ENCODE results near the gene SEC24C. TPM values are rescaled to one million over a fixed set of nuclear protein-coding genes. Genes with fewer than 3 reads are reported as not detected.
A peak's percentile ranks its signal among the peaks of the same experiment; 100 is the strongest.
"Not testable (repeated sequence)": the region's sequence is repeated elsewhere in the genome, so short reads cannot be mapped to it uniquely, and the experiment has no call there.

Gene SEC24C
- total RNA-seq, 1 donor from 2014 or later = 67.6 TPM

DNA sequence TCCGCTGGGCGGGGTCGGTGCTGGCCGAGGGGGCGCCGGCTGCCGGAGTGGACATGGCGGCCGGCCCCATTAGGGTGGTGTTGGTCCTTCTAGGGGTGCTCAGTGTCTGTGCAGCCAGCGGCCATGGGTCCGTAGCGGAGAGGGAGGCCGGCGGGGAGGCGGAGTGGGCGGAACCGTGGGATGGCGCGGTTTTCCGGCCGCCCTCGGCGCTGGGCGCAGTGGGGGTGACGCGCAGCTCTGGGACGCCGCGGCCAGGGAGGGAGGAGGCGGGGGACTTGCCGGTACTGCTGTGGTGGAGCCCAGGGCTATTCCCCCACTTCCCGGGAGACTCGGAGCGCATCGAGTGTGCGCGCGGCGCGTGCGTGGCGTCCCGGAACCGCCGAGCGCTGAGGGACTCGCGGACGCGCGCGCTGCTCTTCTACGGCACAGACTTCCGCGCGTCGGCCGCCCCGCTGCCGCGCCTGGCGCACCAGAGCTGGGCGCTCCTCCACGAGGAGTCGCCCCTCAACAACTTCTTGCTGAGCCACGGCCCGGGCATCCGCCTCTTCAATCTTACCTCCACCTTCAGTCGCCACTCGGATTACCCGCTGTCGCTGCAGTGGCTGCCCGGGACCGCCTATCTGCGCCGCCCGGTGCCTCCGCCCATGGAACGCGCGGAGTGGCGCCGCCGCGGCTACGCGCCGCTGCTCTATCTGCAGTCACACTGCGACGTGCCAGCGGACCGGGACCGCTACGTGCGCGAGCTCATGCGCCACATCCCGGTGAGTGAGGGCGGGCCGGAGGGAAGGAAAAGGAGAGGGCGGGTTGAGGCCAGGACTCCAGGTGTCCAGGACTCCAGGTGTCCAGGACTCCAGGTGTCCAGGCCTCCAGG, 28.3 kb downstream of the SEC24C start:
- DNase-seq = peak; percentile 76

DNA sequence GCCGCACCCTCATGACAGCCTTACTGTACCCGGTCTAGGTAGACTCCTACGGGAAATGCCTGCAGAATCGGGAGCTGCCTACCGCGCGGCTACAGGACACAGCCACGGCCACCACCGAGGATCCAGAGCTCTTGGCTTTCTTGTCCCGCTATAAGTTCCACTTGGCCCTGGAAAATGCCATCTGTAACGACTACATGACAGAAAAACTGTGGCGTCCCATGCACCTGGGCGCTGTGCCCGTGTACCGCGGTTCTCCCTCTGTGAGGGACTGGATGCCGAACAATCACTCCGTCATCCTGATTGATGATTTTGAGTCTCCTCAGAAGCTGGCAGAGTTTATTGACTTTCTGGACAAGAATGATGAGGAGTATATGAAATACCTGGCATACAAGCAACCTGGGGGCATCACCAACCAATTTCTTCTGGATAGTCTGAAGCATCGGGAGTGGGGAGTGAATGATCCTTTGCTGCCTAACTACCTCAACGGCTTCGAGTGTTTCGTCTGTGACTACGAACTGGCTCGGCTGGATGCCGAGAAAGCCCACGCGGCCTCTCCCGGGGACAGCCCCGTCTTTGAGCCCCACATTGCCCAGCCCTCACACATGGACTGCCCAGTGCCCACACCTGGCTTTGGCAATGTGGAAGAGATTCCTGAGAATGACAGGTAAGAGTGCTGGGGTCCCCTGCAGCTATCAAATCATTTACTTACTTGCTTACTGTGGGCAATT, 29.1 kb downstream of the SEC24C start:
- peak; percentile 20 for DNase-seq

DNA sequence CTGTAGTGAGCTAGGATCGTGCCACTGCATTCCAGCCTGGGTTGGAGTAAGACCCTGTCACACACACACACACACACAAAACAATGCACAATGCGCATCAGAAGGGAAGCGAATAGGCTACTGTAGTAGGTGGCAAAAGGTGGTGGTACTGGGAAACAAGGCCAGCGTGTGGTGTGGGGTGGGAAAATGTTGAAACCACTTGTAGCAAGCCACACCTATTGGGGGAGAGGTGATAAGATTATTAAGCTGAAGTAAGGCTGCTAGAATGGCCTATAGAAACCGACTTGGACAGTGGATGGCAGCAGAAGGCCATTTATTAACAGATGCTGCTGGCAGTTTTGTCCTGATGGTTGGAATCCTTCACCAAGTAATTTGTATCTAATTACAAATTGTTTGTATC, 30.5 kb downstream of the SEC24C start:
- peak; percentile 61 for DNase-seq

DNA sequence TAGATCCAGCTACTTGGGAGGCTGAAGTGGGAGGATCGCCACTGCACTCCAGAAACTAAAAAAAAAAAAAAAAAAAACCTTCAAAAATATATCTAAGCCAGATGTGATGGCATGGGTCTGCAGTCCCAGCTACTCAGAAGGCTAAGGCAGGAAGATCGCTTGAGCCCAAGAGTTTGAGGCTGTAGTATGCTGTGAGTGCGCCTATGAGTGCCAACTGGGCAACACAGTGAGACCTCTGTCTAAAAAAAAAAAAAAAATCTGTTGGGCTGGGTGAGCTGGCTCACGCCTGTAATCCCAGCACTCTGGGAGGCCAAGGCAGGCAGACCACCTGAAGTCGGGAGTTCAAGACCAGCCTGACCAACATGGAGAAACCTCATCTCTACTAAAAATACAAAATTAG, 34.8 kb downstream of the SEC24C start:
- DNase-seq = no peak

DNA sequence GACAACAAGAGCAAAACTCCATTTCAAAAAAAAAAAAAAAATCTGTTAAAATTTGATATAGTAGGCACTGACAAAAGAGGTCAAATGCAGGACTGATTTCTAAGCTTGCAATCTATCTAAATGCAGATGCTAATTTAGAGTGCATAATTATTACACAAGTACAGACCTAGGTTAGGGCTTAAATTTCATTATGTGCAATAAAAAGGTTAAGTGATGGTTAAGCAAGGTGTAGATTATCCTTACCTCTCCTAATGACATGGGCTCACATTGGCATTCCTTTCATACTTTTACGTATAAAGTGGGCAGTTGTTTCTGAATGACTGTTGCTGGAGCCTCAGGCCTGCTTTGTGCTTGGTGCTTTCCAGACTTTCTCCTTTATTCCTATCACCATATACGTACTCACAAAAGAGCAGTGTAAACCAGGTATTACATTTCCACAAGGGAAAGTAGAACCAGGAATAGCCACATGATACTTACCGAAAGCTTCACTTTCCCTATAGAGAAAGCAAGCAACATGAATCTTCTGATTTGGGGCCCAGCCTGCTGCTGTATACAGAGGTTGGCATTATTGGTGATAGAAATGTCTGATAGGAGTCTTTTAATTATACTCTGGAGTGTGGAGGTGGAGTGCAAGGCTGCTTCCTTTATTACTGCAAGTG, 35.5 kb downstream of the SEC24C start:
- DNase-seq = no peak

DNA sequence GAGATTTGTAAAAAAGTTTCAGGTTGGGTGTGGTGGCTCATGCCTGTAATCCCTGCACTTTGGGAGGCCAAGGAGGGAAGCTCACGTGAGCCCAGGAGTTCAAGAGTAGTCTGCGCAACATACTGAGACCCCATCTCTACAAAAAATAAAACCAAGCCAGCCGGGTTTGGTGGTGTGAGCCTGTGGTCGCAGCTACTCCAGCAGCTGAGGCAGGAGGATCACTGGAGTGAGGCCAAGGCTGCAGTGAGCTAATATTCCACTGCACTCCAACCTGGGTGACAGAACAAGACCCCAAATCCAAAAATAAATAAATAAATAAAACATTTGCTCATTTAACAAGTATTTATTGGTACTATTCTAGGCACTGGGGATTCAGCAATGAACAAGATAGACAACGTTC, 36.1 kb downstream of the SEC24C start:
- DNase-seq = no peak

DNA sequence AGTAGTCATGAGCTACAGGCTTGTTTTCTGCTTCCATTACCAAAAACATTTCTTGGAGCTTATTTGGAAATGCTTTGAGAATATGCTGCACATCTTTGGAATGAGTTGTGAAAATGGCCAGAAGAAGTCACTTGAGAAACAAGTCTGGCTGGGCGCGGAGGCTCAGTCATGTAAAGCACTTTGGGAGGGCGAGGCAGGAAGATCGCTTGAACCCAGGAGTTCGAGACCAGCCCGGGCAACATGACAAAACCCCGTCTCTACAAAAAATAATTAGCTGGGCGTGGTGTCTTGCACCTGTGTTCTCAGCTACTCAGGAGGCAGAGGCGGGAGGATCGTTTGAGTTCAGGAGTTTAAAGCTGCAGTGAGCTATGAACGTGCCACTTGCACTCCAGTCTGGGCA, 36.8 kb downstream of the SEC24C start:
- DNase-seq = no peak

DNA sequence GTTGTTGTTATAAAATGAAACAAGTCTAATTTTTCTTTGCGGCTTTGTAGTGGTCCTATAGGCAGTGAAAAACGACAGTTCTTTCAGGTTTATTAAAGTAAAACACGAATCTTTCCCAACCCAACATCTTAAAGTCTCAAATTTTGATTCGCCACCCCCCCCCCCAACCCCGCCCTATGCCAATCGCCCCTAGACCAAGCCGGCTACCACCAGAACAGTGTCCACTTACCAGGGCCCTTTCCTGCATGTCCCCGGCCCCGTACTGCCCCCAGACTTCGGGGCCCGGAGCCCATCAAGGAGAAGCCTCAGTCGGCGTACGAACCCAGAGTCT, 37.3 kb downstream of the SEC24C start:
- no peak for DNase-seq

DNA sequence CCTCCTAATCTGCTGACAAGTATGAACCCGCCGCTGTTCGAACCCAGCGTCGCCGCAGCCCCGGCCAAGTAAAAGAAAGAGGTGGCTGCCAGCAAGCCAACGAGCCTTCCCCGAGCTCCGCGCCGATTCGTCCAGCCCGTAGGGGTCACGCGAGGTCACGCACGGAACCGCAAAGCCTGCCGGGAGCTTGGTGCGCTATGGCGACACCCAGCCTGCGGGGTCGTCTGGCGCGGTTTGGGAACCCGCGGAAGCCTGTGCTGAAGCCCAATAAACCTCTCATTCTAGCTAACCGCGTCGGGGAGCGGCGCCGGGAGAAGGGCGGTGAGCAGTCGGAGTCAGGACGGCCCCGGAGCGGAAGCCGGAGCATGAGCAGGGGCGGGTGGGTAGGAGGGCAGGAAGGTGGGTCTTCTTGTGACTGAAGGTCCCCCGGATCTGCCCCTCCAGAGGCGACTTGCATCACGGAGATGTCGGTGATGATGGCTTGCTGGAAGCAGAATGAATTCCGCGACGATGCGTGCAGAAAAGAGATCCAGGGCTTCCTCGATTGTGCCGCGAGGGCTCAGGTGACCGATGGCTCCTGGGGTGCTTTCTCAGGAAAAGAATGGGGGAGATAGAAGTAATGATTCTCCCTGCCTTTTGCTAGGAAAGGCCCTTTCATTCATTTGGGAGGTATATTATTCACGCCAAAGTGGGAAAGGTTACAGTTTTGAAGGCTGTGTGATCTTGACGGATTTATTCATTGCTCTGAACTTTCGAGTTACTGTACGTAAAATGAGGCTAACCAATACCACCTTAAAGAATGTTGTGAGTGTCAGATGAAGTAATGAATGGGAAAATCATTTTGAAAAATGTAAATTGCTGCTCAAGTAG, 37.9 kb downstream of the SEC24C start, which contains the start of gene CHCHD1:
TSS of gene CHCHD1 (plus strand) at position 170 of the 870 bp plus-strand sequence. CDS start at position 198, 28 bp downstream.
- DNase-seq = peak; percentile 94

DNA sequence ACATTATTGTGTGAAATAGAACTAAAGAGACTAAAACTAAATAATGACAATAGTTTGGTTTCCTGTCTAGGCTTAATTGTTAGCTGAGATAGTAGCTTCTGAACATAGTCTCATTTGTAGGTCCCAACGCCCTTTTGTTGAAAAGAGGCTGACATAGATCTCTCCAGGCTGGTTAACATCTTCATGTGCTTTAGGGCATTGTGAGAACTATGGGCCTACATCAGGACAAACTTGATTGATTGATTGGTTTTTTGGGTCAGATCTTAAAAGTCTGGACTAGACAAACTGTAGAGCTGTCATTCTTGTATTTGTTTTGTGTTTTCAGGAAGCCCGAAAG, 38.5 kb downstream of the SEC24C start:
- no peak for DNase-seq

DNA sequence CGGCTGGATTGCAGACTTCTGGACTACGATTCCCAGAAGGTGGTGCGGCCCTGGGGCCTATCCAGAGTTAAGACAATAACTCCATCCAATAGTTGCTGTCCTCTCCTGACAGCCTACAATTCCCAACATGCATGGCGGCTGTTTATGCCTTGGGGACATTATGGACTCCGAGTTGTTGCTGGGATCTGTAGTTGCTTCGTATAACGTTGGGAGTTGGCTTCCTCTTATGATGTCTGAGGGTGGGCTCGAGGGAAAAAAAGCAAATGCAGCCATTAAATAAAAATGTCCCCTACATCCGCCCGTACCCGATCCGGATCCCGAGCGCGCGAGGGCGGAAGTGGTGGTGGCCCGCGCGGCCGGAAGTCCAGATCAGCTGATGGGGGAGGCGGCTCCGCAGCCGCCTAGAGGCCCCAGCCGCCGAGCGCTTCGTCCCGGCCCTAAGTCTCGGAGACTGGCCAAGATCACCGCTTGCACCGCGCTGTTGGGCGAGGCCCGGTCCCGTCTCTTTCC, 41.1 kb downstream of the SEC24C start, which contains the start of gene ZSWIM8:
TSS of gene ZSWIM8 (plus strand) at position 396 of the 510 bp plus-strand sequence. CDS start 273 bp downstream, outside the sequence.
- DNase-seq = peak; percentile 97

DNA sequence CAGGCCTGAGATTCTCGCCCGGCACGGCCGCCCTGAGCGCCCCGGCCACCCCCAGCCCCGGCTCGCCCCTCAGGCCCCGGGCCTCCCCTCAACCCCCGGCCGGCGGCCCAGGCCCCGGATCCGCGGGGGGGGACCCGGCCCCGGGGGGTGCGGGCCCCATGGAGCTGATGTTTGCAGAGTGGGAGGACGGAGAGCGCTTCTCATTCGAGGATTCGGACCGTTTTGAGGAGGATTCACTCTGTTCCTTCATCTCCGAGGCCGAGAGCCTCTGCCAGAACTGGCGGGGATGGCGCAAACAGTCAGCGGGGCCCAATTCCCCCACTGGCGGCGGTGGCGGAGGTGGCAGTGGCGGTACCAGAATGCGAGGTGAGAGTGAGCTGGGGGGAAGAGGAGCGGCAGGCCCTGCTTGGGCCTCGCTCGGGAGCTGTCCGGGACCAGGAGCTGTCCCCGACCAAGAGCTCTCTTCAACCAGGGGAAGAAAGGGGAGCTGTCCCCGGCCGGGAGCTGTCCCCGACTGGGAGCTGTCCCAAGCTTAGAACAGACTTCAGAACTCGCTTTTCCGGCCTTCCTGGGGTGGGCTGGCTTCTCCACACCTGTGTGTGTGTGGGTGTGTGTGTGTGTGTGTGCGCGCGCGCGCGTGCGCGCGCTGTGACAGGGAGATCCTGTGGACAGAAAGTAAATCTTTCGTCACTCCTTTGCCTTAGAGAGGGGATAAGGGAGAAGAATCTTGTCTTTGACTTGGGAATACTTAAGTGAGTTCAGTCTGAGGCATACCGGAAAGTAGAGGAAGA, 41.7 kb downstream of the SEC24C start:
- DNase-seq = peak; percentile 64

DNA sequence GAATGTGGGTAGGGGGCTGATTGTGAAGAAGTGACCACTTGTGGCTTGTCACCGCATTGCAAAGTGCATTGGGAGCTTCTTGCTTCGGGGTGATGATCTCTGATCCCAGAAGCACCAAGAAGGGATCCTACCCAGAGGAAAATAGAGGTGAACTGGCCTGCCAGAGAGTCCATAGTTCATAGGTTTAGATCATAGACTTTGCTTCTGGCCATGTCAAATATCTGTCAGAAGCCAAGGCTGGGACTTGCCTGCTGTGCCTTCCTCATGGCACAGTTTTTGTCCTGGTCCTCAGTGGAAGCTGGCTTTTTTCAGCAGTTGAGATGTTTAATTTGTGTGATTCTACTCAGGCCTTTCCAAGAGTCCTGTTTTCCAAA, 42.3 kb downstream of the SEC24C start:
- no peak for DNase-seq

DNA sequence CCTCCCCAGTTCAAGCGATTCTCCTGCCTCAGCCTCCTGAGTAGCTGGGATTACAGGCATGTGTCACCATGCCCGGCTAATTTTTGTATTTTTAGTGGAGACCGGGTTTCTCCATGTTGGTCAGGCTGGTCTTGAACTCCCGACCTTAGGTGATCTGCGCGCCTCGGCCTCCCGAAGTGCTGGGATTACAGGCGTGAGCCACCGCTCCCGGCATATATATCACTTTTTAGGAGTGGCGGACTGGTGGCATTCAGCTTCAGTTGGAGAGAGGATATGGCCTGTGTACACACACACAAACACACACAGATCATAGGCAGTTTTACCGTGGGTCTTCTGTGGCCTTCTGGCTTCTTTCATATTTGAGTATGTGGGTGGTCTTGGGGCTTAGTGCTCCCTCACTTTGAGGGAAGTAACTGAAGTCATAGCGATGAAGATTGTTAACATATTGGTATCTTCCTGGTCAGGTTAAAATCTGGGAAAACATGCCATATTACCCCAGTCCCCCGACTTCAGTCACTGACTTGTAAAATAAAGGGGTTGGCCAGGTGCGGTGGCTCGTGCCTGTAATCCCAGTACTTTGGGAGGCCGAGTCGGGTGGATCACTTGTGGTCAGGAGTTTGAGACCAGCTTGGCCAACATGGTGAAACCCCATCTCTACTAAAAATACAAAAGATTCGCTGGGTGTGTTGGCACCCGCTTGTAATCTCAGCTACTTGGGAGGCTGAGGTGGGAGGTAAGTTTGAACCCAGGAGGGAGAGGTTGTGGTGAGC, 43.0 kb downstream of the SEC24C start:
- not testable (repeated sequence) for DNase-seq

DNA sequence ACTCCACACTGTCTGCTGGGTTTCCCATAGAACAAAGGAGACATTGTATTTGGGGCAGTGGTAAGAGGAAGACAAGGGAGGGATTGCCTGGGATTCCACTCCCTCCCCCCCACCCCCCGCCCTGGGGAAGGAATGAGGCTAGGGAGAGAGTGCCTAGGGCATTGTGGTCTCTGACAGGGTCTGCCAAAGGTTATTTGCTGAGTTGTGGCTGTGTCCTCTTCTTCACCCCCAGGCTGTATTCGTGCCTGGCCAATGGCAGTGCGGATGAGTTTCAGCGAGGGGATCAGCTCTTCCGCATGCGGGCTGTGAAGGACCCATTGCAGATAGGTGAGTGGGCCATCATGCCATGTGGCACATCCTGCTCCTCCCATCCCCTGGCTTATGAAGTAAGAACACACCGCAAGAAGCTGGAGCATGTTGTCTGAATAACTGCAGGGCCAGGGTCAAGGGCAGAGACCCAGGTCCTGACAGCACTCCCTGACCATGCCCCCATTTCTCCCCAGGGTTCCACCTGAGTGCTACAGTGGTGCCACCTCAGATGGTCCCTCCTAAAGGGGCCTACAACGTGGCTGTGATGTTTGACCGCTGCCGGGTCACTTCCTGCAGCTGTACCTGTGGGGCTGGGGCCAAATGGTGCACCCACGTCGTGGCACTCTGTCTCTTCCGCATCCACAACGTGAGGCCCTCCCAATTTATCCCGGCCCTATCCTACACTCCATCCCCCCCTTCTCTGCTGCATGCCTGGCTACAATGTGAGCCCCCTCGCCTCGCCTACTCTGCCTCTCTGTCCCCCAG, 44.9 kb downstream of the SEC24C start:
- DNase-seq = no peak

DNA sequence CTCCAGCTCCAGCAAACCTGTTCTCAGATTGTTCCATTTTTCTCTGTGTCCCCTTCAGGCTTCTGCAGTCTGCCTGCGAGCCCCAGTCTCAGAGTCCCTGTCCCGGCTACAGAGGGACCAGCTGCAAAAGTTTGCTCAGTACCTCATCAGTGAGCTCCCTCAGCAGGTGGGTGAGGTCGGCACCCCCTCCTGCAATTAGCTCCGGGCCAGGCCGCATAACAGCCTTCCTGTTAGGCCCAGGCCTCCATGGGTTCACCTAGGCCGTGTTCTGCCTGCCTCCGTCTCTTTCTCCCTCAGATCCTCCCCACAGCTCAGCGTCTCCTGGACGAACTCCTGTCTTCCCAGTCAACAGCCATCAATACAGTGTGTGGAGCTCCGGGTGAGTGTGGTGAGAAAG, 45.5 kb downstream of the SEC24C start:
- no peak for DNase-seq

DNA sequence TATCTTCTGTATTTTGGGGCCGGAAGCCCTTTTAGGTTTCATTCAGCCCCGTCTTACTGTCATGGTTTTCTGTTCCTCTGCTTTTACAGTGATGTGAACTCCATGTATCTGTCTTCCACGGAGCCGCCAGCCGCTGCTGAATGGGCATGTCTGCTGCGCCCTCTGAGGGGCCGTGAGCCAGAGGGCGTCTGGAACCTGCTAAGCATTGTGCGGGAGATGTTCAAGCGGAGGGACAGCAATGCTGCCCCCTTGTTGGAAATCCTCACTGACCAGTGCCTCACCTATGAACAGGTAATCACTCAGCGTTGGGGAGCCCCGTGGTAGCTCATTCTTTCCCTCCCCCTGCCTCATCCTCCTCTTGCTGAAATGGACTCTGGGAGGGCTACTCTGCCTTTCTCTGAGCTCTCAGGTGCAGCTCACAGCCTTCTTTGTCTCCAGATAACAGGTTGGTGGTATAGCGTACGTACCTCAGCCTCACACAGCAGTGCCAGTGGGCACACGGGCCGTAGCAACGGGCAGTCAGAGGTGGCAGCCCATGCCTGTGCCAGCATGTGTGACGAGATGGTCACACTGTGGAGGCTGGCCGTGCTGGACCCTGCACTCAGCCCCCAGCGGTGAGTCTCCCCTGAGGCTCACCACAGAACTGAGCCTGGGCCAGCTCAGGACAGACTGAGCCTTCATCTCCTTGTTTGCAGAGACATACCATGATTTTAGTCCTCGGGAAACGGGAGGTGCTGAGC, 46.9 kb downstream of the SEC24C start:
- DNase-seq = no peak

DNA sequence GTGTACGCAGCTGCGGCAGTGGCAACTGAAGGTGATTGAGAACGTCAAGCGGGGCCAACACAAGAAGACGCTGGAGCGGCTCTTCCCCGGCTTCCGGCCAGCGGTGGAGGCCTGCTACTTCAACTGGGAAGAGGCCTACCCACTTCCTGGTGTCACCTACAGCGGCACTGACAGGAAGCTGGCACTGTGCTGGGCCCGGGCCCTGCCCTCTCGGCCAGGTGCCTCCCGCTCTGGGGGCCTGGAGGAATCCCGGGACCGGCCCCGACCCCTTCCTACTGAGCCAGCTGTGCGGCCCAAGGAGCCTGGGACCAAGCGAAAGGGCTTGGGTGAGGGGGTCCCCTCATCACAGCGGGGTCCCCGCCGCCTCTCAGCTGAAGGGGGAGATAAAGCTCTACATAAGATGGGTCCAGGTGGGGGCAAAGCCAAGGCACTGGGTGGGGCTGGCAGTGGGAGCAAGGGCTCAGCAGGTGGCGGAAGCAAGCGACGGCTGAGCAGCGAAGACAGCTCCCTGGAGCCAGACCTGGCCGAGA, 47.8 kb downstream of the SEC24C start:
- no peak for DNase-seq

DNA sequence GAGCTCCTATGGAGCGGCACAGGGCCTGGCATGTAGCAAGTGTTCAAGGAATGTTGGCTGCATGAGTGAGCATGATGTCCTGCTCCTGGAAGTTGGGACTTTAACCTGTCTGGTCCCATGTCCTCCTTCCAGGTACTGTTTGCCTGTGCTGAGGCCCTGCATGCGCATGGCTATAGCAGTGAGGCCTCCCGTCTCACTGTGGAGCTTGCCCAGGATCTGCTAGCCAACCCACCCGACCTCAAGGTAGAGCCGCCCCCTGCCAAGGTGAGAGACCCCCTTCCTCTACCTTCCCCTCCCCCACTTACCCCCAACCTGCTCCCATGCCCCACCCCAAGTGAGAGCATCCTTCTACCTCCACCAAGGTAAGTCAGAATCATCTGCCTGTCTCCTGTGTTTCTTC, 49.3 kb downstream of the SEC24C start:
- no peak for DNase-seq
